Activated T-helper 17 cell treated with anti-CD3 and anti-CD28 coated beads, Interleukin-2, amount 50 U/mL, for 72 hours (primary cell): ENCODE measurements around the gene PRKN. TPM values are rescaled to one million over a fixed set of nuclear protein-coding genes. Genes with fewer than 3 reads are reported as not detected.

ENCODE experiments used
- ATAC-seq: fragments of 150-1000 bp; cut with Tn5 transposase; replicated peaks from 2 replicates; pipeline ENCODE4 v1.10.0; 2021; ENCODE audit warnings: mild to moderate bottlenecking, moderate library complexity
- H3K27ac Mint-ChIP-seq: one replicate; pipeline ENCODE4 v1.8.0; 2022; ENCODE audit warnings: mixed read lengths
- H3K27me3 Mint-ChIP-seq: one replicate; pipeline ENCODE4 v1.8.0; 2022; ENCODE audit warnings: mixed read lengths
- H3K36me3 Mint-ChIP-seq: one replicate; pipeline ENCODE4 v1.8.0; 2022; ENCODE audit warnings: low read depth, mild to moderate bottlenecking, mixed read lengths
- H3K4me1 Mint-ChIP-seq: one replicate; pipeline ENCODE4 v1.8.0; 2022; ENCODE audit warnings: mixed read lengths
- H3K4me3 Mint-ChIP-seq: one replicate; pipeline ENCODE4 v1.8.0; 2022; ENCODE audit warnings: mild to moderate bottlenecking, mixed read lengths
- H3K9me3 Mint-ChIP-seq: one replicate; pipeline ENCODE4 v1.8.0; 2022; ENCODE audit warnings: mixed read lengths
- total RNA-seq, 2 donors: library from RNA; stranded (reverse); gene quantifications; one replicate each; pipeline ENCODE4 v1.2.3, GENCODE V29; 2022

PRKN gene
- total RNA-seq, 2 donors from 2014 or later, result 0.84 to 0.87 TPM

- no peak for ATAC-seq
- Mint-ChIP-seq H3K9me3 (no peaks in the 10 kb centered on the region), H3K36me3 (no peaks in the 10 kb centered on the region), H3K27me3 (peaks cover 5% of the 10 kb centered on the region), H3K27ac (no peak overlapping the region), H3K4me3 (no peak overlapping the region), H3K4me1 (no peaks in the 10 kb centered on the region)
These were observed 1326.9 kb downstream of the PRKN start for GRCh38 chr6:161400671-161401070.

- no peak overlapping the region for H3K4me3 Mint-ChIP-seq
- H3K9me3 Mint-ChIP-seq, result no peaks in the 10 kb centered on the region
- ATAC-seq, result no peak
- H3K27me3 Mint-ChIP-seq, result peaks cover 5% of the 10 kb centered on the region
- H3K27ac Mint-ChIP-seq, result no peak overlapping the region
- no peaks in the 10 kb centered on the region for H3K4me1 Mint-ChIP-seq
- no peaks in the 10 kb centered on the region for H3K36me3 Mint-ChIP-seq
These were observed 1331.0 kb downstream of the PRKN start for GRCh38 chr6:161396539-161396938.

GRCh38 chr6:161395716-161396231 is 1331.8 kb downstream of the PRKN start:
- Mint-ChIP-seq H3K4me1 (no peaks in the 10 kb centered on the region), H3K36me3 (no peaks in the 10 kb centered on the region), H3K27ac (no peak overlapping the region), H3K9me3 (no peaks in the 10 kb centered on the region), H3K27me3 (peaks cover 5% of the 10 kb centered on the region), H3K4me3 (no peak overlapping the region)
- no peak for ATAC-seq

- Mint-ChIP-seq H3K27ac (no peak overlapping the region), H3K4me3 (no peak overlapping the region), H3K9me3 (no peaks in the 10 kb centered on the region), H3K27me3 (peaks cover 5% of the 10 kb centered on the region), H3K36me3 (no peaks in the 10 kb centered on the region), H3K4me1 (no peaks in the 10 kb centered on the region)
- peak; percentile 49 for ATAC-seq
These were observed 1333.1 kb downstream of the PRKN start for GRCh38 chr6:161394437-161394836.

- Mint-ChIP-seq H3K27ac (no peak overlapping the region), H3K36me3 (no peaks in the 10 kb centered on the region), H3K27me3 (peaks cover 5% of the 10 kb centered on the region), H3K9me3 (no peaks in the 10 kb centered on the region), H3K4me3 (no peak overlapping the region), H3K4me1 (no peaks in the 10 kb centered on the region)
- peak; percentile 98 for ATAC-seq
These were observed 1333.7 kb downstream of the PRKN start for GRCh38 chr6:161393839-161394364.

- no peaks in the 10 kb centered on the region for H3K27me3 Mint-ChIP-seq
- H3K27ac Mint-ChIP-seq, result no peak overlapping the region
- H3K4me3 Mint-ChIP-seq, result no peak overlapping the region
- no peaks in the 10 kb centered on the region for H3K36me3 Mint-ChIP-seq
- ATAC-seq, result no peak
- H3K4me1 Mint-ChIP-seq, result no peaks in the 10 kb centered on the region
- H3K9me3 Mint-ChIP-seq, result no peaks in the 10 kb centered on the region
These were observed 1334.3 kb downstream of the PRKN start for GRCh38 chr6:161393292-161393691.

- ATAC-seq, result no peak
- Mint-ChIP-seq H3K27me3 (no peaks in the 10 kb centered on the region), H3K4me3 (no peak overlapping the region), H3K9me3 (peaks cover 7% of the 10 kb centered on the region), H3K4me1 (no peaks in the 10 kb centered on the region), H3K27ac (no peak overlapping the region), H3K36me3 (no peaks in the 10 kb centered on the region)
These were observed 1337.8 kb downstream of the PRKN start for GRCh38 chr6:161389756-161390155.

GRCh38 chr6:161383951-161384350 is 1343.6 kb downstream of the PRKN start:
- no peak for ATAC-seq
- Mint-ChIP-seq H3K4me3 (no peak overlapping the region), H3K36me3 (no peaks in the 10 kb centered on the region), H3K9me3 (peaks cover 7% of the 10 kb centered on the region), H3K4me1 (no peaks in the 10 kb centered on the region), H3K27ac (no peak overlapping the region), H3K27me3 (no peaks in the 10 kb centered on the region)

- Mint-ChIP-seq H3K27me3 (no peaks in the 10 kb centered on the region), H3K4me3 (no peak overlapping the region), H3K9me3 (no peaks in the 10 kb centered on the region), H3K36me3 (no peaks in the 10 kb centered on the region), H3K27ac (no peak overlapping the region), H3K4me1 (no peaks in the 10 kb centered on the region)
- ATAC-seq, result no peak
These were observed 1347.6 kb downstream of the PRKN start for GRCh38 chr6:161379834-161380582.

- no peak for ATAC-seq
- no peaks in the 10 kb centered on the region for H3K9me3 Mint-ChIP-seq
- H3K4me3 Mint-ChIP-seq, result no peak overlapping the region
- H3K27ac Mint-ChIP-seq, result no peak overlapping the region
- H3K4me1 Mint-ChIP-seq, result no peaks in the 10 kb centered on the region
- H3K36me3 Mint-ChIP-seq, result no peaks in the 10 kb centered on the region
- no peaks in the 10 kb centered on the region for H3K27me3 Mint-ChIP-seq
These were observed 1349.5 kb downstream of the PRKN start for GRCh38 chr6:161378115-161378514.

- H3K27me3 Mint-ChIP-seq, result no peaks in the 10 kb centered on the region
- no peak overlapping the region for H3K27ac Mint-ChIP-seq
- no peaks in the 10 kb centered on the region for H3K36me3 Mint-ChIP-seq
- no peak overlapping the region for H3K4me3 Mint-ChIP-seq
- H3K9me3 Mint-ChIP-seq, result no peaks in the 10 kb centered on the region
- no peaks in the 10 kb centered on the region for H3K4me1 Mint-ChIP-seq
- no peak for ATAC-seq
These were observed 1350.5 kb downstream of the PRKN start for GRCh38 chr6:161377116-161377515.

- H3K27me3 Mint-ChIP-seq, result no peaks in the 10 kb centered on the region
- no peaks in the 10 kb centered on the region for H3K36me3 Mint-ChIP-seq
- H3K27ac Mint-ChIP-seq, result no peak overlapping the region
- no peak for ATAC-seq
- no peak overlapping the region for H3K4me3 Mint-ChIP-seq
- H3K9me3 Mint-ChIP-seq, result no peaks in the 10 kb centered on the region
- no peaks in the 10 kb centered on the region for H3K4me1 Mint-ChIP-seq
These were observed 1351.2 kb downstream of the PRKN start for GRCh38 chr6:161376367-161376766.

- no peaks in the 10 kb centered on the region for H3K36me3 Mint-ChIP-seq
- no peak overlapping the region for H3K4me3 Mint-ChIP-seq
- H3K4me1 Mint-ChIP-seq, result no peaks in the 10 kb centered on the region
- H3K9me3 Mint-ChIP-seq, result no peaks in the 10 kb centered on the region
- no peak overlapping the region for H3K27ac Mint-ChIP-seq
- no peak for ATAC-seq
- no peaks in the 10 kb centered on the region for H3K27me3 Mint-ChIP-seq
These were observed 1352.3 kb downstream of the PRKN start for GRCh38 chr6:161374971-161375873.

GRCh38 chr6:161373905-161374451 is 1353.6 kb downstream of the PRKN start:
- Mint-ChIP-seq H3K27ac (no peak overlapping the region), H3K9me3 (no peaks in the 10 kb centered on the region)
- ATAC-seq, result peak; percentile 37

More at GRCh38 chr6:161373905-161374451, 1353.6 kb downstream of the PRKN start:
- H3K27me3 Mint-ChIP-seq, result no peaks in the 10 kb centered on the region
- no peak overlapping the region for H3K4me3 Mint-ChIP-seq
- H3K4me1 Mint-ChIP-seq, result no peaks in the 10 kb centered on the region
- H3K36me3 Mint-ChIP-seq, result no peaks in the 10 kb centered on the region
